HFF-Myc (cell line): ENCODE results near the gene GPATCH2.

Experiments
- DNase-seq: peaks from one replicate; pipeline ENCODE4 v3.0.0-alpha.2; 2011; ENCODE audit warnings: low read depth; ENCODE audit errors: extremely low read depth
- H3K4me3 ChIP-seq: replicated peaks from 2 replicates; pipeline ENCODE4 v1.5.1; 2011; ENCODE audit warnings: low read depth, mild to moderate bottlenecking, control low read depth, low read length
- TF ChIP-seq, protein P1 (sequence below): IDR thresholded peaks from 2 replicates; pipeline ENCODE4 v1.5.1; 2012; ENCODE audit warnings: mild to moderate bottlenecking, low read depth, low read length, control low read depth; ENCODE audit errors: missing control alignments

Gene GPATCH2

DNA sequence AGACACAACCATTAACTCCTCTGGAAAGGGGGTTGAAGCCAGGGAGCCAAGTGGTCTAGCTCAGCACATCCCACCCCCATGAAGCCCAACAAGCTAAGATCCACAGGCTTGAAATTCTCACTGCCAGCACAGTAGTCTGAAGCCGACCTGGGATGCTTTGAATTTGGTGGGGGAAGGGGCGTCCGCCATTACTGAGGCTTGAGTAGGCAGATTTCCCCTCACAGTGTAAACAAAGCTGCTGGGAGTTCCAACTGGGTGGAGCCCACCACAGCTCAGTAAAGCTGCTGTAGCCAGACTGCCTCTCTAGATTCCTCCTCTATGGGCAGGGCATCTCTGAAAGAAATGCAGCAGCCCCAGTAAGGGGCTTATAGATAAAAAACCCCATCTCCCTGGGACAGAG, 193.5 kb downstream of the GPATCH2 start:
- H3K4me3 ChIP-seq: no peak overlapping the region
- no peak for DNase-seq
- TF ChIP-seq, protein P1, sequence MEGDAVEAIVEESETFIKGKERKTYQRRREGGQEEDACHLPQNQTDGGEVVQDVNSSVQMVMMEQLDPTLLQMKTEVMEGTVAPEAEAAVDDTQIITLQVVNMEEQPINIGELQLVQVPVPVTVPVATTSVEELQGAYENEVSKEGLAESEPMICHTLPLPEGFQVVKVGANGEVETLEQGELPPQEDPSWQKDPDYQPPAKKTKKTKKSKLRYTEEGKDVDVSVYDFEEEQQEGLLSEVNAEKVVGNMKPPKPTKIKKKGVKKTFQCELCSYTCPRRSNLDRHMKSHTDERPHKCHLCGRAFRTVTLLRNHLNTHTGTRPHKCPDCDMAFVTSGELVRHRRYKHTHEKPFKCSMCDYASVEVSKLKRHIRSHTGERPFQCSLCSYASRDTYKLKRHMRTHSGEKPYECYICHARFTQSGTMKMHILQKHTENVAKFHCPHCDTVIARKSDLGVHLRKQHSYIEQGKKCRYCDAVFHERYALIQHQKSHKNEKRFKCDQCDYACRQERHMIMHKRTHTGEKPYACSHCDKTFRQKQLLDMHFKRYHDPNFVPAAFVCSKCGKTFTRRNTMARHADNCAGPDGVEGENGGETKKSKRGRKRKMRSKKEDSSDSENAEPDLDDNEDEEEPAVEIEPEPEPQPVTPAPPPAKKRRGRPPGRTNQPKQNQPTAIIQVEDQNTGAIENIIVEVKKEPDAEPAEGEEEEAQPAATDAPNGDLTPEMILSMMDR: no peak

DNA sequence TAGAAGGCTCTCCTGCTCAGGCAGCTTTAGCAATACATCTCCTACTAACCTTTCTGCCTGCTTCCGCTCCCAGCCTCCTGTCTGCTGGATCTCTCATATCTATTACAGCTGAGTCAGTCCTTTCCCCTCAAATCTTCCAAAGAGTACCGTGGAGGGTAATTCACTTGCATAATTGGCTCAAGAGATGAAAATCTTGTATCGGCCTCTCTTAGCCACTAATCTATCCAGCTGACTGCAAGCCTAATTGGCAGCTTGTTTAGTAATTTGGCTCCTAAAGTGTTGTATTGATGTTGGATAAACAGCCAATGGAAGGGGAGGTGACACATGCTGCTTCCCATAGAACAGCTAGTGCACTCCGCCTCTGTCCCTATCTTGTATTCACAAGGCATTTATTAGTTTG, 195.7 kb downstream of the GPATCH2 start:
- TF ChIP-seq, protein P1: no peak
- no peak for DNase-seq
- no peak overlapping the region for H3K4me3 ChIP-seq

DNA sequence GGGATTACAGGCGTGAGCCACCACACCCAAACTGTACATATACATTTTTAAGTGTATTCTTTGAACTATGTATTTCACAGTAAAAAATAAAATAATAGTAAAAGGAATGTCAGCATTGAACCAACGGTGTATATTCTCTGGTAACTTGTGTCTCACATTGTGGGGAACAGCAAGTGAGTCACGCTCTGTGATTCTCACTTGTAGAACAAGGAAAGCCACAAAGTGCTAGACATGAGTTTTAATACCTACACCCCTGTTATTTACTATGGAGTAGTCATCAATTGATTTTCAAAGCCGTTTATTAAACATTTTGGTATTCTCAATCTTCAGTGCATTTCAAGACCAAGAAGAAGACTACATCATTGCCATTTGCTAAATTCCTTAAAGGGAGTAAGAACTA, 197.2 kb downstream of the GPATCH2 start:
- no peak overlapping the region for H3K4me3 ChIP-seq
- TF ChIP-seq, protein P1: no peak
- no peak for DNase-seq

DNA sequence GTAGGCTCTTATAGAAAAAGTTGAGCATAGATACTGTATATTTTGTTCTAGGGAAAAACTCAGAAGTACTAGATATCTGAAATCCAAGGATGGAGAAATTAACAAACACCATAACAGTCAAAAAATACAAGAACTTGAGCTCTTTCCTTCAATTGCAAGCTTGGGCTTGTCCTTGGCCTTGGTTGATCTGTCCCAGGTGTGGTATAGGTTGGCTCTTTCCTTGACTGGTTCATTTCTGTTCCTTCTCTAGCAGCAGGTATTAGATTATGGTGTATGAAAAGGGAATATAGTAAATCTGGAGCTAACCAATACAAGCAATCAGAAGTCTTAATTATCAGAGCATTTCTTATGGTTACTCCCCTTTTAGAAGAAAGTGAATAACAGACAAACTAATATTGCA, 198.6 kb downstream of the GPATCH2 start:
- H3K4me3 ChIP-seq: no peak overlapping the region
- DNase-seq: no peak
- TF ChIP-seq, protein P1: no peak

DNA sequence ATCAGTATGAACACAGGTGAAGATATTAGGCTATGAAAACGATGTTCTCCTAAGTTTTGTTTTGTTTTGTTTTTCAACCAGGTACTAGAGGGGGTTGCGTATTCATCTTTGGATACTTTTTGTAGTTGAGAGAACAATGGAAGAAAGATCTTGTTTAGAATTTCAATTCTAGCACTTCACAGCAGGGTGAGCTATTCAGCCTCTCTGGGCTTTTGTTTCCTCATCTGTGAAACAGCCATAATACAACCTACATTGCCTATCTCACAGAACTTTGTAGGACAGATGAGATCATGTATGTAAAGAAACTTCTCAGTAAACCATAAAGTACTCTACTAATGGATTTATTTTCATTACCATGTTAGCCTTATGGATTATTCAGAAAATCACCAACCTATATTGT, 199.5 kb downstream of the GPATCH2 start:
- no peak for DNase-seq
- no peak overlapping the region for H3K4me3 ChIP-seq
- TF ChIP-seq, protein P1: no peak

DNA sequence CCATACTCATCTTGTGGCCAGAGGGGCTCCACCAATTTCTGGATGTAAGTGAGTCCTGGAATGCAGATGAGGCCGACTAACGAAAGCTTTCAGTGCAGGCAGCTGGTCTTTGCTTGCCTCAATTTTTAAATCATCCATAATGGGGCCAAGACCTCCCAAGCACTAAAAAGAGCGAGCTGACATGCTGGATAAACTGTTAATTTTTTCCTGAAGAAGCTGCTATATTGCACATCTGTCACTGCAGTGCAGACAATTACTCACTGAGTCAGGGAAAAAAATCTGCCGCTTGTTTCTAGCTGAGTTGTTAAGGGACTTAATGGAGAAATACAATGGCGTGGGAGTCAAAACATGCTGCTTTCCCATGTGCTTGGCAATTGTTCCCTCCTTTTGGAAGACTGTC, 205.5 kb downstream of the GPATCH2 start:
- TF ChIP-seq, protein P1: no peak
- peak; percentile 6 for DNase-seq
- no peak overlapping the region for H3K4me3 ChIP-seq

DNA sequence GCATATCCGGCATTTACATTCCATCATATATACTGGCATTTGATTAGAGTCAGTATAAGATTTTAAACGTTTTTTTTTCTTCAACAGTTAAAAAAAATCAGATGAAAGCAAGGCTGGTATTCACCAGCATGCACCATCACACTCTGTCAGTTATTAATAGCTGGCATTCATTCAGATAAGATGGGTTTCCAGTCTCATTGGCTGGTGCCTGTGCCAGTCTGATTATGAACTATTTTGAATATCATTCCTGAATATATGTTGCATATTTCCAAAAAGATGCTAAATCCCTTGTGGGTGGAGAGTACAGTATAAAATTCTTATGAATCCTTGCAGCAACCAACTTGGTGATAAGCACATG, 211.7 kb downstream of the GPATCH2 start:
- TF ChIP-seq, protein P1: no peak
- DNase-seq: no peak
- H3K4me3 ChIP-seq: no peak overlapping the region
